NCI-H748 treated with DMSO at 0.1 percent for 48 hours (cell line): Measurements from ENCODE around the gene AGAP2.

Source experiments
- DNase-seq: peaks from one replicate; lab custom pipeline; 2025; lab: John Stamatoyannopoulos, UW

AGAP2 gene

GRCh38 chr12:57767305-57767698, 28.8 kb upstream of the AGAP2 start:
- no peak for DNase-seq

DNA sequence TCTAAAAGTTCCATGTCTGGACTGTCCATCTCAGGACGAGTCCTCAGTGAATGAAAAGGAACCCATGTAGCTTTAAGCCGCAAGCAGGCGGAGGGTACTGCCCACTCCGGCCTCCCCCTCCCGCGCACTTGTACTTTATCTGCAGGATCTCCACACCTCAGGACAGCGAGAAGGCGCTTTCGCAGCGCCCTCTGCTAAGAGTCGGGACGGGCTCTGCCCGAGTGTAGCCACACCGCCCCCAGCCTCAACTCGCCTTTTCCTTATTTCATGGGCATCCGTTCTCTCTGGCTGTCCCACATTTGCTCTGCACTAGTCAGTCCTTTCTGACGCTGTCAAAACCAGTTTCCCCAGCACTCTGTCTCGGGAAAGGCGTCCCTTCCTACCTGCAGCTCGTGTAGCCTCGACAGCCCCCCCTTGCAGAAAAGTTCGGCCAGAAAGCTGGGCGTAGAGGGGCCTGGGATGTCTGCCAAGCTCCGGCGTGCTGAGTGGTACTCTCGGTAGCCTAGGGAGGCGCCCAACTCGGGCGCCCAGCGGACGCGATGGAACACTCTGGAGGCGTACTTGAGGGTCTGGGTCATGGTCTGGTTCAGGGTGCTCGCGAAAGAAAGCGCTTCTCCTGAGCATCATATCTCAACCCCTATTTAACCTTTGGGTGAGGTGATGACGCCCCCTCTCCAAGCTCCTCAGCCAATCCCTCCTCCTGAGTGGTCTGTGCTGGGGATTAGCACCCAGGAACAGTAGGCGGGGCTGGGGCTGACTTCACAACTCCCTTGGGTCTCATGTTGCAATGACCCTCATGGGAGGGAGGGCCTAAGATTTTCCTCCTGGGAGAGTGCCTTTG, 28.1 kb upstream of the AGAP2 start, which contains the start of gene CYP27B1:
Gene CYP27B1, minus strand, starts transcription at position 615 of the 841 bp plus-strand sequence. Its CDS starts 37 bp downstream, at position 578.
- DNase-seq = no peak

DNA sequence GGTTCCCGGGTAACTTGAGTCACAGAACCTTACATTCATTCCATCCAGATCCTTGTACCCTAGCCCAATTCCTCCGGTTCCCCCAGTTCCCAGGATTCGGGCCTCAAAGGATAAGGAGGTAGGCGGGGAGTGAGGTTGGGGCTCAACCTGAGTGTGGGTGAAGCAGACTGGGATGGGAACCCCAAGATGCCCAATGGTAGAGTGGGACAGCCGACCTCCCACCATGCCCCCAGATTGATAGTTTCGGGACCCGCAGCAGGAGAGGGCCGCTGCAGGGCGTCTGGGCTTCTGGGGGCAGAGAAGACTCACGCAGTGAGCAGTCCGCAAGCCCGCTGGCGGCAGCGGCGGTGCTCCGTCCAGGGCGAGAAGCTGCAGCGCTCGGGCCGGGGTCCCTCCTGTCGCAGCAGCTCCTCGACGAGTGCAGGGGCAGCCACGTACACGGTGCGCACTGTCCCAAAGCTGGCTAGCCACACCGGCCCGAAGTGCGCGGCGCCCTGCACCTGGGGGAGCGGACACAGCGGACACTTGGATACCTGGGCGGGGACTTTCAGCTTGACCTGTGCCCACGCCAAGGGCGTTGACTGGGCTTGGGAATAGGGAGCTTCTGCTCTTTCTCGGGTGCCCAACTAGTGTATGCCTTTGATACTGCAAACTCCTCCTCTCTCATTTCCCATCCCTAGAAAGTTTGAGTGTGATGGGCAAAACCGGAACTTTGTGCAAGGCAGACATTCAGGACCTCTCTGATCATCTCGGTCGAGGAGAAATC, 27.3 kb upstream of the AGAP2 start:
- DNase-seq = no peak

DNA sequence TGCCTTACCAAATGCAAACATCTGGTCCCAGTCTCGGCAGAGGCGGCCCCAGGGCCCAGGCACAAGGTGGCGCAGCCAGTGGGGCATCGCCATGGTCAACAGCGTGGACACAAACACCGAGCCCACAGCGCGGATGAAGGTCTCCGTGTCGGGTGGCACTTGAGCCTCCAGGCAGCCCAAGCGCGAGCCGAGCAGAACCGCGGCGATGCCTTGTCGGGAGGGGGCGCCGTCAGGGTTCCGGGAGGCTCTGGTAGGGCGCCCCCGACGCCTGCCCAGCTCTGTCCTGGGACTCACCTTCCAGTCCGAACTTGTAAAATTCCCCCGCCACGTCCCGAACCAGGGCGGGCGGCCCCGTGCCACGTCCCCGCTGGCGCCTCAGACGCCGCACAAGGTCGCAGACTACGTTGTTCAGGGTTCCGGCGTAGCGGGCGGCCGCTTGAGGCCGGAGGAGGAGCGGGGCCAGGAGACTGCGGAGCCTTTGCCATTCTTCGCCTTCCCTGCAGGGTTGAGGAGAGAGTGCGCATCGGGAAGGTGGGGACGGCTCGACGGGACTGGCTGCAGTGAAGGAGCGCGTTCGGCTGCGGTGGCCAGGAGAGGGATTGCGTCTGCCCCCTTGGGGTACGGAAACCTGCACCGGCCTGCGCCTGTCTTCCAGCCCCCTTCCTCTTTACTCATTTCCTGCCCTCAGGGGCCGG, 26.6 kb upstream of the AGAP2 start:
- DNase-seq = no peak

GRCh38 chr12:57764662-57765002, 26.1 kb upstream of the AGAP2 start:
- DNase-seq = no peak

DNA sequence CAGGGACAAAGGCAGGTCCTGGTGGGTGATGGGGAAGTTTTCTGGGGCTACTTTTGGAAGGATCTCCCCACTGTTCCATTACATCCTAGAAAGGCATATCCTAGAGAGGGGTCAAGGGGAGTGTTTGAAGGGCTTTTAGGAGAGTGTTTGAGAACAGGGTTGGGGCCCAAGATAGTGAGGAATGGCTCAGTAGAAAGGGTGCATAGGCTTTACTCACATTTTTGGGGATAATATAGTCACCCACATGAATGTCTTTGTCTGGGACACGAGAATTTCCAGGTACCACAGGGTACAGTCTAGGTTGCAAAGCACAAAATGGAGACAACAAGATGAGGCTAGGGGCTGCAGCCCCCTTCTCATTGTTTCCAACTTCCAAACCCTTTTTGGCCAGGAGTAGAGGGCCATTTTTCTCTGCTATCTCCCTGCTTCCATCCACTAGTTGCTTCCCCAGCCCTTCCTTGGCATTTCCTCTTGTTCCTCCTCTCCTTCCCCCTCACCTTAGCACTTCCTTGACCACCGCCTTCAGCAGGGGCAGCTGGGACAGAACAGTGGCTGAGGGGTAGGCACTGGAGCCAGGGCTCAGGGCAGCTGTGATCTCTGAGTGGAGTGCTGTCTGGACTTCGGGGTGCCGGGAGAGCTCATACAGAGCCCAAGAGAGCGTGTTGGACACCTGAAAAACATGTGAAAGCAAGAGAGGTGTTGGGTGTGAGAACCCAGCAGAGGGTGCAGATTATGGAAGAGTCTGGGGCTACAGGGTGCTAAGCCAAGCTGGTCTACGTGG, 25.5 kb upstream of the AGAP2 start:
- DNase-seq = no peak

DNA sequence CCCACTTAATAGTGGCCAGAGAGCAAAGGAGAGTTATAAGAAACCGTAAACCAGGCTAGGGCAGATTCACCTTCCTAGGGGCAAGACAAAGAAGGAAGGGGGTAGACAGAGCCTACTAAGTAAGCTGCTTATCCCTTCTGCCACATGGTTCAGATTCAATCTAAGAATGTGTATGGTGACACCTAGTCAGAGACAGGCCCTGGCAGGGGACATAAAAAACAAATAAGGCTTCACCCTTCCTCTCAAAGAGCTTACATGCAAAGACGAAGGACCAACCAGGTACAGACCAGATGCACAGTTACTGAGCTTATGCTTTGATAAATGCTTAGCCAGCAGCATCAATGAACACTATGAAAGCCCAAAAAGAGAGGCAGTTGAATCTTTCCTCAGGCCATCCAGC, 23.9 kb upstream of the AGAP2 start:
- DNase-seq = no peak

- no peak for DNase-seq
These were observed 23.0 kb upstream of the AGAP2 start for GRCh38 chr12:57761391-57761998.

DNA sequence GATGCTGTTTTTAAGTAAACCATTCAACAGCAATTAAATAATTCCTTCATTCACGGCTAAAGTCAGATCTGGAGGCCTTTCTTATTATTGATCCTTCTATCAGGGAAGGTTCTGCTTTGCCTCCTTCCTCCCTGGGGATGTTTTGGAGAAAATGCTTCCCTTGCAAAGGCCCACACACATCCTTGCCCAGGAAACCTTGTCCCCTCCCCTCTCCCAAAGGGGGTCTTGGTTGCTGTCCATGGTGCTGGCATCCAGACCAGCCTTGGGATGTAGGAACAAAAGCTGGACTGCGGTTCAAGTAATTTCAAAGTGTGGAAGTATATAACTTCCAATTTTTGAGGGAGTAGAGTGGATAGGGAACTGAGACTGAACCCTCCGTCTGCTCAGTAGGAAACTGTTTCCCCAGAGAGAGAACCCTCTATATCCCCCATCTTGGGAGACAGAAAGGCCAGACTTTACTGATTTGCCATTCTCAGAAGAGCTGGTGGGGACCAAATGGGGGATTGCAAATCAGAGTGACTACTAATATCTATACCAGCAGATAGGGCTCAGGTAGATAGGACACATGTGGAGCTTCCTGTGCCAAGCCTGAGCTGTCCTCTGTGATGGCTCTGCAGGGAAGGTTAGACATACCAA, 21.9 kb upstream of the AGAP2 start:
- DNase-seq = no peak

DNA sequence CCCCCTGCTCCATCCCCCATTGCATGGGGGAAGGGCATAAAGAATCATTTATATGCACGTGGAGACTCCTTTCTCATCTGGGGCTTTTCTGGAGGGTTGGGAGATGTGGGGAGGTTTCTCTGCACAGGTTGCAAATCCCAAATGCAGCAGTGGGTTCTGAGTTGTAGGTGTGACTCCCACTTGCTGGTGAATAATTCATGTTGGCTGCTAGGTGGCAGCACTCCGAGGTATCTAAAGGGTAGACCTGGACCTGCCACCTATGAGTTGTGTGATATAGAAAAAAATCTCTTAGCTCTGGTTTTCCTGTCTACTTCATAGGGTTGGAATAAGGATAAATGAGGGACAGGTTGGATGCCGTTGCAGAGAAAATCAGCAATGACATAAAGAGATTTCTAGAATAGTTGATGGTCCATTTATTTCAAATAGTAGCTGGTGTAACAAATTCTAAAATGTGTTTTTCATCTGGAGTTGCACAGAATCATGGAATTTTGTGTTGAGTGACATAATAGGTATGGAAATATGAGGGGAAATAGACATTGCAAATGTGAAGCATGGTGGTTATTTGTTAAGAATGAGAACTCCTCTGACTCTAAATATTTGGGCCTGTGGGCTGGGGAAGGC, 20.9 kb upstream of the AGAP2 start:
- DNase-seq = no peak

DNA sequence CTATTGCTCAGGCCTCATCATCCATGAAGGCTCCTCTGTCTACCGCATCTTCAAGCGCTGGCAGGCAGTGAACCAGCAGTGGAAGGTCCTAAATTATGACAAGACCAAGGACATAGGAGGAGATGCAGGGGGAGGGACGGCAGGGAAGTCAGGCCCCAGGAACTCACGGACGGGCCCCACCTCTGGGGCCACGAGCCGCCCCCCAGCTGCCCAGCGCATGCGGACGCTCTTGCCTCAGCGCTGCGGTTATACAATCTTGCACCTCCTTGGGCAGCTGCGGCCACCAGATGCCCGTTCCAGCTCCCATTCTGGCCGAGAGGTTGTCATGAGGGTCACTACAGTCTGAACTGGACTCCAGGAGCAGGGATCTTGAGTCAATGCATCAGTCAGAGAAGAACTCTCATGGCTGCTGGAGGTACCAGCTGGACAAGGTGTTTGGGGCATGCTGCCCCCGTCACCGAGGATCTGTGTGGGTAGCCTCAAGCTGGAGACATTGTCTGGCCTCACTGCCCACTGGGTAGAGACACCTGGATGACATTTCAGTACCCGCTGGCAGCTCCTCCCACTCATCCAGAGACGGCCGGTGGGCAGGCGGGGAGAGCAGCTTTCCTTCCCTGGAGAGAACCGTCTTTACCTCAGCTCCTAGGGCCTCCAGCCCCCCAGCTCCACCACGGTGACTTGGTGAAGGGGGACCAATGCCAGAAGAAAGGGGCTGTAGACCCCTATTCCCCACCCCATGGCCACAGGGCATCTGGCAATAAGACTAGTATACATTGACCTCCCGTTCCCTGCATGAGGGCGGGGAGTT, 20.2 kb upstream of the AGAP2 start:
- no peak for DNase-seq

GRCh38 chr12:57757771-57758170, 19.2 kb upstream of the AGAP2 start:
- no peak for DNase-seq

- peak; percentile 42 for DNase-seq
These were observed 18.1 kb upstream of the AGAP2 start for GRCh38 chr12:57756406-57757341.

GRCh38 chr12:57755454-57756372, 17.2 kb upstream of the AGAP2 start:
- DNase-seq = no peak

- DNase-seq = no peak
These were observed 16.6 kb upstream of the AGAP2 start for GRCh38 chr12:57755194-57755453.

DNA sequence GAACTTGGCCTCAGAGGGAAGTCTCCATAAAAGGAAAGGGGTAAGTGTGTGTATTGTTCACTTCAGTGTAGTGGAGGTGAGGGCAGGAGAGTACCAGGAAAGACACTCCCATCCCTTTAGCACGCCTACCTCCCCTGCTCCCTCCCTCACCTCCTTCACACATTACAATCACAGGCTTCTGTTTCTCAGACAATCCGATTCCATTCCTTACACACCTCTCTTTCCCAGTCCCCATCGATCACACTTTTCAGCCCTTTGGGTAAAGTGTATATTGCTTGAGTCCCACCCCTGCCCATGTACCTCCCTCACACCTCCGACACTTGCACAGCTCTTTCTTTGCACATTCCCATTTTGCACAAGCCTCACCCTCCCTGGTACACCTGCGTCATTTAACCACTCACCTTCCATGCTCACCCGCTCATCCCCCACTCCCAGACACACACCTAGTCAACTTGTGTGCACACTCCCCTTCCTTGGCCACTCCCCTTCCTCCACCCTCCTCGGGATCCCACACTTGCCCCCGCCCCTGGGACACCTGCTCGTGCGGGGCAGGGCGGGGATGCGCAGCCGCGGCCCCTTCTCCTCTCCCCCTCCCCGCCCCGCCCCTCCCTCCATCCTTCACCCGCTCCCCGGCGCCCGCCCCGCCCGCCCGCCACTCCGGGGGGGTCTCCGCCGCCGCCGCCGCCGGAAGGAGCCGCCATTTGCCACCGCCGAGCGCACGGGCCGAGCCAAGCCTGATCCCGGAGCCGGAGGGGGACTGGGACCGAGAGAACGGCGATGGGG, 16.1 kb upstream of the AGAP2 start, which contains the start of gene MARCHF9:
Gene MARCHF9, plus strand, starts transcription at position 693 of the 783 bp plus-strand sequence. CDS start 426 bp downstream, outside the sequence.
- peak; percentile 84 for DNase-seq
